ENCODE results near the gene PRELP. TPM values are rescaled to one million over a fixed set of nuclear protein-coding genes. Genes with fewer than 3 reads are reported as not detected.

PRELP gene
- total RNA-seq, 1 donor from 2014 or later: 0.07 TPM

GRCh38 chr1:203497269-203497777 lies 21.7 kb downstream of the PRELP start:
- no peaks in the 10 kb centered on the region for H3K9me3 Mint-ChIP-seq (ENCODE audit: unreplicated experiment)
- no peaks in the 10 kb centered on the region for H3K36me3 ChIP-seq (ENCODE audit: insufficient read depth, low read length)
- H3K27me3 ChIP-seq (ENCODE audit: insufficient read depth, low read length): no peaks in the 10 kb centered on the region
- no peaks in the 10 kb centered on the region for H3K79me2 ChIP-seq (ENCODE audit: insufficient read depth, low read length)
- H3K9ac ChIP-seq (ENCODE audit: low read length): no peak overlapping the region
- H3K4me1 Mint-ChIP-seq (ENCODE audit: low read depth, unreplicated experiment): peaks cover 5% of the 10 kb centered on the region
- H3K4me3 Mint-ChIP-seq (ENCODE audit: unreplicated experiment): no peak overlapping the region
- no peak for FAIRE-seq
- no peak overlapping the region for H2AFZ ChIP-seq (ENCODE audit: low read depth, low read length)
- no peak overlapping the region for H3K4me3 ChIP-seq (ENCODE audit: insufficient read depth, low read depth, low read length)
- peaks cover 44% of the 10 kb centered on the region for H3K27me3 Mint-ChIP-seq (ENCODE audit: low read depth, unreplicated experiment)
- no peak for DNase-seq (ENCODE audit: low read depth)
- no peak overlapping the region for H3K27ac ChIP-seq (ENCODE audit: low read depth, low read length)
- H3K4me2 ChIP-seq (ENCODE audit: low read length): no peak overlapping the region
- H3K4me1 ChIP-seq (ENCODE audit: insufficient read depth, low read length): no peaks in the 10 kb centered on the region
- H3K36me3 Mint-ChIP-seq (ENCODE audit: low read depth, unreplicated experiment): peaks cover 6% of the 10 kb centered on the region
- no peak overlapping the region for H3K27ac Mint-ChIP-seq (ENCODE audit: unreplicated experiment)
- H3K9me3 ChIP-seq (ENCODE audit: insufficient read depth, low read depth, low read length): no peaks in the 10 kb centered on the region
- H4K20me1 ChIP-seq (ENCODE audit: insufficient read depth, low read length): no peaks in the 10 kb centered on the region
- no peak for TF ChIP-seq CTCF (IDR thresholded peaks at IDR 0.05; ENCODE audit: insufficient read depth, low read depth, low read length)
- no peak for TF ChIP-seq EZH2 (IDR thresholded peaks at IDR 0.05; ENCODE audit: insufficient read depth, low read length)

GRCh38 chr1:203499643-203500278 lies 24.2 kb downstream of the PRELP start:
- Mint-ChIP-seq H3K36me3 (ENCODE audit: low read depth, unreplicated experiment) (peaks cover 6% of the 10 kb centered on the region), H3K4me1 (ENCODE audit: low read depth, unreplicated experiment) (peaks cover 7% of the 10 kb centered on the region), H3K27me3 (ENCODE audit: low read depth, unreplicated experiment) (peaks cover 49% of the 10 kb centered on the region), H3K27ac (ENCODE audit: unreplicated experiment) (no peak overlapping the region), H3K4me3 (ENCODE audit: unreplicated experiment) (no peak overlapping the region), H3K9me3 (ENCODE audit: unreplicated experiment) (no peaks in the 10 kb centered on the region)
- H3K4me2 ChIP-seq (ENCODE audit: low read length): no peak overlapping the region
- no peaks in the 10 kb centered on the region for H3K4me1 ChIP-seq (ENCODE audit: insufficient read depth, low read length)
- peaks cover 4% of the 10 kb centered on the region for H3K27me3 ChIP-seq (ENCODE audit: insufficient read depth, low read length)
- H3K27ac ChIP-seq (ENCODE audit: low read depth, low read length): no peak overlapping the region
- no peak overlapping the region for H2AFZ ChIP-seq (ENCODE audit: low read depth, low read length)
- no peaks in the 10 kb centered on the region for H3K36me3 ChIP-seq (ENCODE audit: insufficient read depth, low read length)
- no peak for DNase-seq (ENCODE audit: low read depth)
- H3K79me2 ChIP-seq (ENCODE audit: insufficient read depth, low read length): no peaks in the 10 kb centered on the region
- TF ChIP-seq CTCF (IDR thresholded peaks at IDR 0.05; ENCODE audit: insufficient read depth, low read depth, low read length) (no peak), EZH2 (IDR thresholded peaks at IDR 0.05; ENCODE audit: insufficient read depth, low read length) (no peak)
- H4K20me1 ChIP-seq (ENCODE audit: insufficient read depth, low read length): no peaks in the 10 kb centered on the region
- H3K9me3 ChIP-seq (ENCODE audit: insufficient read depth, low read depth, low read length): no peaks in the 10 kb centered on the region
- no peak overlapping the region for H3K9ac ChIP-seq (ENCODE audit: low read length)
- no peak overlapping the region for H3K4me3 ChIP-seq (ENCODE audit: insufficient read depth, low read depth, low read length)
- no peak for FAIRE-seq

GRCh38 chr1:203500279-203500678 lies 24.7 kb downstream of the PRELP start:
- Histone ChIP-seq H3K9ac (ENCODE audit: low read length) (no peak overlapping the region), H2AFZ (ENCODE audit: low read depth, low read length) (no peak overlapping the region), H3K4me3 (ENCODE audit: insufficient read depth, low read depth, low read length) (no peak overlapping the region), H3K4me1 (ENCODE audit: insufficient read depth, low read length) (no peaks in the 10 kb centered on the region), H3K4me2 (ENCODE audit: low read length) (no peak overlapping the region), H3K27ac (ENCODE audit: low read depth, low read length) (no peak overlapping the region), H3K36me3 (ENCODE audit: insufficient read depth, low read length) (no peaks in the 10 kb centered on the region), H4K20me1 (ENCODE audit: insufficient read depth, low read length) (no peaks in the 10 kb centered on the region), H3K79me2 (ENCODE audit: insufficient read depth, low read length) (no peaks in the 10 kb centered on the region), H3K27me3 (ENCODE audit: insufficient read depth, low read length) (peaks cover 4% of the 10 kb centered on the region), H3K9me3 (ENCODE audit: insufficient read depth, low read depth, low read length) (no peaks in the 10 kb centered on the region)
- Mint-ChIP-seq H3K4me3 (ENCODE audit: unreplicated experiment) (no peak overlapping the region), H3K27me3 (ENCODE audit: low read depth, unreplicated experiment) (peaks cover 49% of the 10 kb centered on the region), H3K36me3 (ENCODE audit: low read depth, unreplicated experiment) (peaks cover 6% of the 10 kb centered on the region), H3K27ac (ENCODE audit: unreplicated experiment) (no peak overlapping the region), H3K9me3 (ENCODE audit: unreplicated experiment) (no peaks in the 10 kb centered on the region), H3K4me1 (ENCODE audit: low read depth, unreplicated experiment) (peaks cover 11% of the 10 kb centered on the region)
- DNase-seq (ENCODE audit: low read depth) (no peak), FAIRE-seq (no peak)
- TF ChIP-seq EZH2 (IDR thresholded peaks at IDR 0.05; ENCODE audit: insufficient read depth, low read length) (no peak), CTCF (IDR thresholded peaks at IDR 0.05; ENCODE audit: insufficient read depth, low read depth, low read length) (no peak)

Data from astrocyte (in vitro differentiated cells and primary cell).